Measurements from ENCODE around the gene APOBEC3F.
A peak's percentile ranks its signal among the peaks of the same experiment; 100 is the strongest.

APOBEC3F gene

DNA sequence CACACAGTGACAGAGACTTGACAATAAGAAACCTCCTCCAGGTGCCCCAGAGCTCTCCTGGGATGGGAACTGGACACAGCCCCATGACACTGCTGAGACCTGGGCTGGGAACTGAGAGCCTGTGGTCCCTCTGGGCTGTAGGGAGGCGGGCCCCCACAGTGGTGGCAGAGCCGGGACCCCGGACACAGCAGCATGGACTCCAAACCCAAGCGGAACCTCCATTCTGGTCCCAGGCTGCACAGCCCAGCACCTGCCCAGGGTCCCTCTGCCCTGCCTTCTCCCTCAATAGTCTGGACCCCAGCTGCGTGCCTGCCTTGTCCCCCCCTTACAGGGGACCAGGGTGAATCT is 48.0 kb downstream of the APOBEC3F start:
- Histone ChIP-seq H3K4me3 (no peak overlapping the region), H3K4me1 (peaks cover 30% of the 10 kb centered on the region), H3K27me3 (no peaks in the 10 kb centered on the region), H3K27ac (no peak overlapping the region), H4K20me1 (no peaks in the 10 kb centered on the region), H3K4me2 (no peak overlapping the region), H3K9me3 (no peaks in the 10 kb centered on the region), H3K36me3 (peaks cover 7% of the 10 kb centered on the region; the same call in 1 of the 2 replicates), H3K9ac (no peak overlapping the region)
- no peak for TF ChIP-seq Cebpa-rat (IDR thresholded peaks at IDR 0.05)

GRCh38 chr22:39089928-39090327 is 49.3 kb downstream of the APOBEC3F start:
- H4K20me1 ChIP-seq = no peaks in the 10 kb centered on the region
- H3K4me3 ChIP-seq = no peak overlapping the region
- peak overlapping the region; percentile 53 for H3K4me2 ChIP-seq
- H3K9me3 ChIP-seq = no peaks in the 10 kb centered on the region
- peaks cover 30% of the 10 kb centered on the region for H3K4me1 ChIP-seq
- TF ChIP-seq Cebpa-rat (IDR thresholded peaks at IDR 0.05) = no peak
- H3K27ac ChIP-seq = peak overlapping the region; percentile 29
- no peak overlapping the region for H3K9ac ChIP-seq
- peaks cover 4% of the 10 kb centered on the region; the same call in 1 of the 2 replicates for H3K36me3 ChIP-seq
- no peaks in the 10 kb centered on the region for H3K27me3 ChIP-seq

GRCh38 chr22:39090426-39091064 is 49.9 kb downstream of the APOBEC3F start:
- H3K36me3 ChIP-seq = peaks cover 4% of the 10 kb centered on the region; the same call in 1 of the 2 replicates
- H3K9me3 ChIP-seq = no peaks in the 10 kb centered on the region
- H3K27ac ChIP-seq = peak overlapping the region; percentile 29

GRCh38 chr22:39091126-39092081 is 50.7 kb downstream of the APOBEC3F start:
- no peak for TF ChIP-seq Cebpa-rat (IDR thresholded peaks at IDR 0.05)
- Histone ChIP-seq H3K9me3 (no peaks in the 10 kb centered on the region), H3K9ac (no peak overlapping the region), H3K4me2 (peak overlapping the region; percentile 53), H3K36me3 (peaks cover 1% of the 10 kb centered on the region; the same call in 1 of the 2 replicates), H3K27ac (no peak overlapping the region), H3K27me3 (no peaks in the 10 kb centered on the region), H4K20me1 (no peaks in the 10 kb centered on the region), H3K4me1 (peaks cover 43% of the 10 kb centered on the region), H3K4me3 (no peak overlapping the region)

More at GRCh38 chr22:39090426-39091064, 49.9 kb downstream of the APOBEC3F start:
- Histone ChIP-seq H3K9ac (0 out of 2 replicates have a peak overlapping the region, but pooled peaks have one; percentile 17), H3K4me3 (no peak overlapping the region), H3K4me2 (peak overlapping the region; percentile 53), H3K4me1 (peaks cover 35% of the 10 kb centered on the region), H4K20me1 (no peaks in the 10 kb centered on the region), H3K27me3 (no peaks in the 10 kb centered on the region)
- no peak for TF ChIP-seq Cebpa-rat (IDR thresholded peaks at IDR 0.05)

GRCh38 chr22:39092111-39092862 is 51.6 kb downstream of the APOBEC3F start:
- Histone ChIP-seq H3K4me2 (peak overlapping the region; percentile 1; the same call in 1 of the 2 replicates), H4K20me1 (no peaks in the 10 kb centered on the region), H3K27ac (no peak overlapping the region), H3K4me3 (no peak overlapping the region), H3K36me3 (no peaks in the 10 kb centered on the region), H3K9me3 (no peaks in the 10 kb centered on the region), H3K27me3 (no peaks in the 10 kb centered on the region), H3K9ac (no peak overlapping the region), H3K4me1 (peaks cover 52% of the 10 kb centered on the region)
- no peak for TF ChIP-seq Cebpa-rat (IDR thresholded peaks at IDR 0.05)

DNA sequence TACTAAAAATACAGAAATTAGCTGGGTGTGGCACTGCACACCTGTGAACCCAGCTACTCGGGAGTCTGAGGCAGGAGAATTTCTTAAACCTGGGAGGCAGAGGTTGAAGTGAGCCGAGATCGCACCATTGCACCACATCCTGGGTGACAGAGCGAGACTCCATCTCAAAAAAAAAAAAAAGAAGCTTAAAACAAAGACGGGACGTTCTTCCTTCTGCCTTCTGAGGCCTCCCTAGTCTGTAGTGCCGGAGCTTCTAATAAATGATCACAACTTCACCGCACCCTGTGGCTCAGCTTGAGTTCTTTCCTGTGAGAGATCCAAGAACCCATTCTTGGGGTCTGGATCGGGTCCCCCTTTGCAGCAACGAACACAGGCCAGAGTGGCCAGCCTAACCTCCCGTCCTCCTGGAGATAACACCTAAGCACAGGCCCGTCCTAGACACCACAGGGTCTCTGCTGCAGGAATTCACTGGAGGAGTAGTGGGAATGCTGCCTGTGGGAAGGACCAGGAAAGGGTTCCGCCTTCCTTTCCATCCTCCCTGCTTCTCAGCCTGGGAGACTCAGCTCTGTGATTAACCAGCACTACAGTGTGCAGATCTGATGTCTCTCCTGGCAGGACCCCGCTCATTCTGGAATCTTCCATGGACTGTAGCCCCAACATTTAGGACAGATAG is 54.2 kb downstream of the APOBEC3F start:
- no peaks in the 10 kb centered on the region for H3K9me3 ChIP-seq
- no peak for TF ChIP-seq Cebpa-rat (IDR thresholded peaks at IDR 0.05)
- H3K4me3 ChIP-seq = no peak overlapping the region
- H3K9ac ChIP-seq = no peak overlapping the region
- no peaks in the 10 kb centered on the region for H4K20me1 ChIP-seq
- no peak overlapping the region for H3K27ac ChIP-seq
- H3K4me2 ChIP-seq = no peak overlapping the region
- peaks cover 72% of the 10 kb centered on the region for H3K4me1 ChIP-seq
- no peaks in the 10 kb centered on the region for H3K36me3 ChIP-seq
- no peaks in the 10 kb centered on the region for H3K27me3 ChIP-seq

DNA sequence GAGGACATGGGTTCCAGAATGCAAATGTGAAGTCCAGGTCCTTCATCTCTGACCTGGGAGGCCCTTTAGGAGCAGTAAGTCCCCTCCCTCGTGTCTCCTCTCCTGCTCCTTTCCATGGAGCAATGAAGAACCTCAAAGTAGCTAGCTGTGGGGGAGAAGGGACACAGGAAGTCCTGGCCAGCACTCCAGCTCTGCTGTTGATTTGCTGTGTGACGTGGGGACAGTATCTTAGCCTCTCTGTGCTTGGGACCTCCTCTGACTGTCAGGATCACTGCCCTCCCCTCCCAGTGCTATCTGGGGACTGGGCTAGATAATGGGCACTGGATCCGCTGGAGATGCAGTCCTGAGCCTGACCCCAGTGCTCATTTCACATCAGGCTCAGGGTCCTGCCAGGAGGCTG is 55.3 kb downstream of the APOBEC3F start:
- Histone ChIP-seq H3K36me3 (no peaks in the 10 kb centered on the region), H3K4me2 (no peak overlapping the region), H3K9me3 (no peaks in the 10 kb centered on the region), H3K4me1 (peaks cover 67% of the 10 kb centered on the region), H3K27me3 (no peaks in the 10 kb centered on the region), H3K4me3 (no peak overlapping the region), H3K9ac (no peak overlapping the region), H3K27ac (no peak overlapping the region), H4K20me1 (no peaks in the 10 kb centered on the region)
- TF ChIP-seq Cebpa-rat (IDR thresholded peaks at IDR 0.05) = no peak

GRCh38 chr22:39097098-39098020 is 56.7 kb downstream of the APOBEC3F start, which contains the start of gene APOBEC3H:
APOBEC3H (plus strand) TSS chr22:39097244; CDS start chr22:39100279, 3,035 bp downstream.
- Histone ChIP-seq H3K4me3 (peak within 1 kb of the TSS; percentile 56), H3K4me2 (peak within 1 kb of the TSS; percentile 86), H3K27ac (peak within 1 kb of the TSS; percentile 84)

More at GRCh38 chr22:39097098-39098020, 56.7 kb downstream of the APOBEC3F start, which contains the start of gene APOBEC3H:
- H3K4me1 ChIP-seq = peaks cover 72% of the 10 kb centered on the region
- no peak for TF ChIP-seq Cebpa-rat (IDR thresholded peaks at IDR 0.05)
- no peaks in the 10 kb centered on the region for H3K27me3 ChIP-seq
- no peaks in the 10 kb centered on the region for H3K36me3 ChIP-seq
- peak within 1 kb of the TSS; percentile 74 for H3K9ac ChIP-seq
- H3K9me3 ChIP-seq = no peaks in the 10 kb centered on the region
- H4K20me1 ChIP-seq = no peaks in the 10 kb centered on the region

Measured in BLaER1 (cell line).